NCI-H2227 treated with DMSO at 0.1 percent for 48 hours (cell line): ENCODE measurements around the gene DLGAP1.

ENCODE experiments used
- DNase-seq: peaks from one replicate; lab custom pipeline; 2025; lab: John Stamatoyannopoulos, UW

Gene DLGAP1

DNA sequence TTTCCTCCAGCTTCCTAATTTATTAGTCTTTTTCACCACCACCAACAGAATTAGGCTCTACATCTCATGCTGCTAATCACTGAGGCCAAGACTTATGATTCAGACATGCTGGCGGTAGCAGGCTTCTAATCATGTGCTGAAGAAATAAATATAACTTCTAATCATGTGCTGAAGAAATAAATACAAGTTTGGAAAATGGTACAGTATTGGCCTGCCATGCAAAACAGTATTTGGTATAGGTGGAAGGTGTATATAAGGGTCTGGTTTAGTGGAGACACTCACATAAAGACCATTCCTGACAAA lies 764.4 kb downstream of the DLGAP1 start:
- DNase-seq = no peak

DNA sequence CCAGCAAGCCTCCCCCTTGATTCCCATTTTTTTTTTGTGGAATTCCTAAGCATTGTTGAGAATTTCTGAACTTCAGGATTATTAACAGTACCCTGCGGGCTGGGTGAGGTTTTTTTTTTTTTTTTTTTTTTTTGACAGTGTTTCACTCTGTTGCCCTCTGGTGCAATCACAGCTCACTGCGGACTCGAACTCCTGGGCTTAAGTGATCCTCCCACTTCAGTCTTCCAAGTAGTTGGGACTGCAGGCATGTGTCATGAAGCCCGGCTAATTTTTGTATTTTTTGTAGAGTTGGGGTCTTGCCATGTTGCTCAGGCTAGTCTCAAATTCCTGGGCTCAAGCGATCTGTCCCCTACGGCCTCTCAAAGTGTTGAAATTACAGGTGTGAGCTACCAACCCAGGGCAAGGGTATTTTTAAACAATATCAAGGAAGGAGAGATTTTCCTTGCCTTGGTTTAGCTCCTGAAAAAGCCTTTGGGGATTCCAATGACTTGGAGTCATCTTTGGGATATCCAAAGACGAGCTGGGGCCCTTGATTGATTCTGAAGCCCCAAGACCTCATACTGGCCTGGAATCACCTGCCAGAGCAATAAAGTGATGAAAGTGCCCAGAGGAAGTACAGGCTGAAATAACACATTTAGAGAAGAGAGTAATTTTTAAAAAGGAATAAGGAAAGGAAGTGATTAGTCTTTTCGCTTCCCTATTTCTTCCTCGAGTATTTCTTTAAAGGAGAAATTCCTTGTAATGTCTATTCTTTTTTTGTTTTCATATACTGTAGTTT lies 764.9 kb downstream of the DLGAP1 start:
- DNase-seq = no peak

DNA sequence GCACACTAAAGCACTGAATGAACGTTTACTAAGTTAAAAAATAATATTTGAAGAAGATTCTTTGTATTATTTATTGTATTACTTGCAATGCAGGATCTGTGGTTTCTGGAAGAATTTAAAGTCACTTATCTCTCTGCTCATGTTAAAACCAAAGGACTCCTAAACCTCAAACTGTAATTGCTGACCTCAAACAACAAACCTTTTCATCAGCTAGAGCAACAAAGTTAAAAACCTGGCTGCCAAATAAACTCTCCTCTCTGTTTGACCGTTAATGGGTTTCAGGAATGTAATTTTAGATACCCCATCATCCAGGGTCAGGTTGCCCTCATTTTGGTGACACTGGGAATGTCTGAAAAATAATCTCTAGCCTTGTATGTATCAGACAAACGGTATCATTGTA lies 766.0 kb downstream of the DLGAP1 start:
- no peak for DNase-seq

DNA sequence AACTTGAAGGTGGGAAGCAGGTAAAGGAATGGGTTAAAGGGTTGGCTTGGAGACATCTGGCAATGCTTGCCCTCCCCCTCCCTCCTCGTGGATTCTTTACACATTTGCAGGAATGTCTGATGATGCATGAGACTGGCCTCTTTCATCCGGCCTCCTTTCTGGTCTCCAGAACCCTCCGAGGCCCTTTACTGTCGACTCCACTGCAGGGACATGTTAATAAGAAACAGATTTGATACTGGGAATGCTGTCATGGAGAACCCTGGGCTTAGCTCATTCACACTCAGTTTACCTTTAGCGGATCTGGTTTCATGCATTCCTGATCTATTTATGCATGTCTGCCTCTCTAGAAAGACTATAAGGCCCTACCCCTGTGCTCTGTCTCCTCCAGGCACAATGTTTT lies 766.4 kb downstream of the DLGAP1 start:
- no peak for DNase-seq

DNA sequence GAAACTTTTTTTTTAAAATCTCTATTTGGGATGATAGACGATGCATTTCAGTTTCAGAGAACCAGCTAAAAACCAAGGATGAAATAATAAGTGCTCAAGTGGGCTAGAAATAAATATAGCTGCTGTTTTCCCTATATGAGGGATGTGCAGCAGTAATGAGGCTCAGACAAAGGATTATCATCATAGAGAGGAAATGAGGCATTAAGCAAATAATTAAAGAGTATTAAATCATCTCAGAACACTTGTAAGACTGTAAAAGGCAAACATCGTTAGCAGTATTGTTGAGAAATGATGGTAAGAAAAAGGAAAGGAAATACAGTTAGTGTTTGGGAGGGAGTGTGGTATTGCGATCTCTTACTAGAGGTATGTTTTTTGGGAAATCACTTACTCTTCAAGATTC lies 771.6 kb downstream of the DLGAP1 start:
- DNase-seq = no peak

DNA sequence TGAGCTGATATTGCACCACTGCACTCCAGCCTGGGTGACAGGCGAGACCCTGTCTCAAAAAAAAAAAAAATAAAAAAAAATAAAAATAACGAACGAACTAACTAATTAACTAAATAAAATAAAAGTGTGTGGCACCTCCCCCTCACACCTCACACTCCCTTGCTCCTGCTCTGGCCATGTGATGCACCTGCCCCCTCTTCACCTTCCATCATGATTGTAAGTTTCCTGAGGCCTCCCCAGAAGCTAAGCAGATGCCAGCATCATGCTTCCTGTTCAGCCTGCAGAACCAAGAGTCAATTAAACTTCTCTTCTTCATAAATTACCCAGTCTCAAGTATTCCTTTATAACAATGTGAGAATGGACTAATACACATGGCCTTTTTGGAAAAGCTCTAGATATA lies 773.0 kb downstream of the DLGAP1 start:
- DNase-seq = no peak

DNA sequence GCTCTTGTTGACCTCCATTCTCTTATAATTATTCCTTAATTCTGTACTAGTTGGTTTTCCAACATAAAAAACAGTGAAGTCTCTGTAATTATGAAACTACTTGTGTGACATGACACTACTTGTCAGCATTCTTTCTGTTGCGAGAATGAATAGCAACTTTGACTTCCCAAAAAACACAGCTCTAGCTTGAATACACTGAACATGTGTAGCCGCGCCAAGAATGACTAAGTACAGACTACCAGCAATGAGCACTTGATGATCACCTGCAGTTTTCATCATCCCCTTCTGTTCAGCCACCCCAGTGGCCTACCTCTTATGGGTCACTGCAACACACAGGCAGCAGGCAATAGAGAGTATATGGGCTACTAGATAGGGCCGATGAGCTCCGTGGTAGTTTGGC lies 775.9 kb downstream of the DLGAP1 start:
- no peak for DNase-seq

DNA sequence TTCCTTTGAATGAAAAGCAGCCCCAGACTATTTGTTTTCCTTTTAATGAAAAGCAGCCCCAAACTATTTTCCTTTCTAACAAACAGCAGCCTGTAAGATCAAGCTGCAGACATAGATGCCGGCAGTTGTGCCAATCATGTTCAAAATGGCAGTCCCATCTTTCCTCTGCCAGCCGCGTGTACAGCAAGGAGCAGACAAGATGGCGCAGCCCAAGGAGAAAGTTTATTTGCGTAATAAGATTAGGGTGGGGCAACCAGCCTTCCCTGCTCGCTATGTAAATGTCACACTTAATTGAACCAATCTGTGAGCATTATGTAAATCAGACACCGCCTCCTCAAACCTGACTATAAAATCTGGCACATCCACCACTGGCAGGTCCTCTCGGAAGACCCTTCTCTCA lies 779.1 kb downstream of the DLGAP1 start:
- no peak for DNase-seq

DNA sequence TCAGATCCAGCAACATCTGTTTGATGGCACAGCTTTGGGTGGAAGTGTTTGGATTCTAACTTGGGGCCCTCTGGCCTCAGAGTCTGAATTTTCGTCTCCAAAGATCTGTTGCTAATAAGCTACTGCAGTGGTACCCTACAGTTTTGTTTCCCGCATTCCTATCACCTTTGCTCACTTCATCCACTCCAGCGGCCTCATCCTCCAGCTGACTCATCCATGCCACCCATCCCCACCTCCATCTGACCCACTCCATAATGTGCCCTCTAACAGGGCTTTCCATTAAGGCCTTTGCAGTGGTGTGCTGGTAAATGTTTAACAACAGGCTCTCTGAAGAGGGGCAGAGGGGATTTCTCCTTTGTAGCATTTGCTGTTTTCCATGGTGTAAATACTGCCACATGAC lies 779.7 kb downstream of the DLGAP1 start:
- DNase-seq = no peak

DNA sequence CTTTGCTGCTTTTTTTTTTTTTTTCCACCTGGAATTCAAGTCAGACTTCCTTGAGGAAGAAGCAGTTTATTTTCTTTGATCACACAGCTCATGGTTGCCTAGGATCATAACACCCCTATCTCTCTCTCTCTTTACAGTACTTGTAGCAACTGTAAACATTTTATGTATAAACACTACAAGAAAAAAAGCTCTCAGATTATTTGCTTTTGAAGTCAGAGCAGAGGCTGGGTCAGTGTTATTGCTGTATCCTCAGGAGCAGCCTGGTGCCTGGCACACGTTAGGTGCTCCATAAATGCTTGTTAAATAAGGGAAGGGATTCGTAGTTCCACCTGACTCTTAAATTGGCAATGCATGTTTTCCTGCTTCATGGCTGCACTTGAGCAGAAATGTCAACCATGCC lies 783.9 kb downstream of the DLGAP1 start:
- no peak for DNase-seq

DNA sequence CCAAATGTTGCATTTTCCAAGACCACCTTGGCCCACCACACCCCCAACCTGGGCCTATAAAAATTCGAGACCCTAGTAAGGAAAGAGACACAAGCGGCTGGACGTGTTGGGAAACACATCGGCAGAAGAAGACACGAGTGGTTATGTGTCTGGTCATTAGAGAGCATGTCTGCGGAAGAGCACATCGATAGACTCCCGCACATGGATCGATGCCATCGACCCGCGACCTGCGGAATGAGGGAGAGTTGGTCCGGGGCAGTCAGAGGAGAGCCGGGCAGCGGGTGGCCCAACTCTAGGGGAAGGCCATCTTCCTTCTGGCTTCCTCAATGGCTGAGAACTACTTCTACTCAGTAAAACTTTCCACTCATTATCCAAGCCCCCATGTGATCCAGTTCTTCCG lies 785.7 kb downstream of the DLGAP1 start:
- DNase-seq = no peak

DNA sequence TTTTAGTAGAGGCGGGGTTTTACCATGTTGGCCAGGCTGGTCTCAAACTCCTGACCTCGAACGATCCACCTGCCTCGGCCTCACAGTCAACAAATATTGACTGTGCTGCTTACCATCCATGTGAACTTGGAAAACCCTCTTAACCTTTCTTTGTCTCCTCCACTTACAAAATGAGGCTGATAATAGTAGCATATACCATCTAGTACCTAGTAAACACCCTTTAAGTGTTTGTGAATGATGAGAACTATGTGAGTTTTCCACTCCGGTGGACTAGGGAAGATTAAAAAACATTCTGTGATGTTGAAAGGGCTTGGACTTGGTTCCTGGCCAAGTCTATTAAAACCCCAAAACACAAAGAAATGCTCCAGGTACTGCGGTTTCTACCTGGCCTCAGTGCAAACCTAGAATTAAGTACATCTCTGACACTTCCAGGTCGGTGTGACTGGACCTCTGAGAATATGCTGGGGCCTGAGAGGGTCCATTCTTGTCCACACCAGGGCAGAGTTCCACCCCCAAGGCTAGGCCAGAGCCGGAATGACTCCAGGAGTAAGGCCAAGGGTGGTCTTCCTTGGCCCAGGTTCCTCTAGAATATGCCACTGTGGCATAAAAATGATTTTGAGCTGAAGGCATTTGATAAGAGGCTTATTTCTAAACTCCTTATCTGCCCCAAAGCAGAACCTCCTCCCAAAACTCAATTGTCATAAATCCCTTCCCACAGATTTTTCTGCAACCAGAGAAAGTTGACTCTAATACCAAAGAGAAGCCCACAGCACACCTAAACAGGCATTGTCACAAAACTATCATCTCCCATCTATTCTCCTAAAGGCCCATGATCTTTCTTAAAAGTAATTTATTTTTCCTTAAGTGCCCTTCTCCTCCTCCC lies 787.6 kb downstream of the DLGAP1 start:
- no peak for DNase-seq

DNA sequence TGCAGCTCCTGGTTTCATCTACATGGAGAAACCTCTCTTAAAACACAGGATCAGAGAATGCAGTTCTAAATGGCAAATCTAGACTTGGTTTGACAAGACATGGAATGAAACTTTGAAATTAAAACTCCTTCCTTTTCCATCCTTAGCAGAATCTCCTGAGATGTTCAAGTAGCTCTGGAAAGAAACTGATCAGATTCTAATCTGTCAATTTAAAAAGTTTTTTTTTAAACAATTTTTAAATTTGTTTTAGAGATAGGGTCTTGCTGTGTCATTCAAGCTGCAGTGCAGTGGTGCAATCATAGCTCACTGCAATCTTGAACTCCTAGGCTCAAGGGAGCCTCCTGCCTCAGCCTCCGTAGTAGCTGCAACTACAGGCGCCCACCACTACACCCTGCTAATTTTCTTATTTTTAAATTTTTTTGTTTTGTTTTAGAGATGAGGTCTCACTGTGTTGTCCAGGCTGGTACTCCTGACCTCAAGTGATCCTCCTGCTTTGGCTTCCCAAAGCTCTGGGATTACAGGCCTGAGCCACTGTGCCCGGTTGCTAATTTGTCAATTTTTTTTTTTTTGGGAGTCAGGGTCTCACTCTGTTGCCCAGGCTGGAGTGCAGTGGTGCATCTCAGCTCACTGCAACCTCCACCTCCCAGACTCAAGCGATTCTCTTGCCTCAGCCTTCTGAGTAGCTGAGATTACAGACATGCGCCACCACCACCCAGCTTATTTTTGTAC lies 788.4 kb downstream of the DLGAP1 start:
- no peak for DNase-seq

DNA sequence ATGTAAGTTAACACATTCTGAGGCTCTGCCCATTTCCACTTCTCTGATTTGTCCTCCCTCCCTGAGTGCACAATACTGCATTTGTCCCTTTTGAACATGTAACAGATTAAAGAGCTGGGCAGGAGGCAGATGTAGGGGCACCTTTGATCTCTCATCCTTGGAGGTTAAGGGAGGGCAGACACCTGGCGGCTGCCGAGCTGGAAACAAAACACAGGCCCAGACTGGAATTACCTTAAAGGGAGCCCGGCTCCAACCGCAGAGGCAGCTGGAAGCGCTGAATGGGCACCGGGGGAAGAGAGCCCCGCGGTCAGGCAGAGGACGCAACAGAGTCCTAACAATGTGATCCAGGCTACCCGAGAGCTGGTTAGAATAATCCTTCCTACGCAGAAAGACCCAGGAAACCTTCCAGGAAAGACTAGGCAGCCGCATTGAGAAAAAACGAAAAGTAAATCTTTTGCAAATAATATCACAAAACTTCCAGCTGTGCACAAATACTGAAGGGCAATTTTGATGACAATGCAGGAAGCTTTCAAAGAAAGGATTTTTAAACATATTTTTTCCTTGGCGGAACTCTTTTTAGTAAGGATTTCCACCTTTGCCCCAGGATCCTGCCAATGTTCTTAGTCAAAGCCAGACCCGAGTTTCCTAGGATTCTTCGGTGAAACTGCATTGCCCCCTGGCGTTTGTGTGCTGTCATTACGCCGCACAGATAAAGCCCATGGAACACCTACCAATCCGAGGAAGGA lies 789.2 kb downstream of the DLGAP1 start:
- peak; percentile 70 for DNase-seq

DNA sequence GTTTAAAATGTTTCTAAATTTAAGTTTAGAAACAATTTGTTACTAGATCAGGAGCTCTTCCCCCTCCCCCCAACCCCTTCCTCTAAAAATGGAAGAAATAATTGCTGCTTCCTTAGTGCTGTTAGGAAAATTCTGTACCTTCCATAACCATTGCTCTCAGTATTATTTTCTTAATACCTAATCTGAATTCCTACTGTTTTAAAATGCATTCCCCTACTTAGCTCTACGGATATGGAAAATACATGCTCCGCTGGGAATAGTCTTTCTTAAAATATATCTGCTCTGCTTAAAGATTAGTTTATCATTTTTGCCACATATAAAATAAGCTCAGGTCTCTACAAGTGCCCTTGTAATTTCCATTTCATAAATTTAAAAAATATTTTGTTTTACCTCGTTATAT lies 789.9 kb downstream of the DLGAP1 start:
- no peak for DNase-seq

DNA sequence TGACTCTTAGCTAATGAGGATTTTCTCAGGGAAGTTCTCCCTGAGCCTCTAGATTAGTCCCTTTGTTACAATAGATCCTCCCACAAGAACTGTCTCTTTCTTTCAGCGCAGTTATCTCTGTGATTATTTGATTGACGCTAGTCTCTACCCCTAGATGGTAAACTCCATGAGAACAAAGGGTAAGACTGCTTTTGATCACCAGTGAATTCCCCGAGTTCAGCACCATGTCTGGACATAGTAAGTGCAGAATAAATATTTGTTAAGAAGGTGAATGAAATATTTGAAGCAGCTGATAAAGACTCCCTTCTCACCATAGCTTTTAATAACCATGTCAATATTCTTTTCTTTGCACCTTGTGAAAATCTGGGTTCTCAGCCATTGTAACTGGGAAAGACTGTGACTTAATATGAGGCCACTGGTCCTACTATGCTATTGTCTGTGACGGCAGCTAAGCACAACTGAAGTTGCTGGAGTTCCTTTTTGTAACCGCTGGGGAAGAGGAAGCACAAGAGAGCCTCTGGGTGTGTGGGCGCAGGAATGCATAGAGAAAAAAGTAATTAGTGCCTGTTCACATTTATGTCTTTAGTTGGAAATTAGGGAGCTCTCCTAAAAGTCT lies 790.4 kb downstream of the DLGAP1 start:
- no peak for DNase-seq

DNA sequence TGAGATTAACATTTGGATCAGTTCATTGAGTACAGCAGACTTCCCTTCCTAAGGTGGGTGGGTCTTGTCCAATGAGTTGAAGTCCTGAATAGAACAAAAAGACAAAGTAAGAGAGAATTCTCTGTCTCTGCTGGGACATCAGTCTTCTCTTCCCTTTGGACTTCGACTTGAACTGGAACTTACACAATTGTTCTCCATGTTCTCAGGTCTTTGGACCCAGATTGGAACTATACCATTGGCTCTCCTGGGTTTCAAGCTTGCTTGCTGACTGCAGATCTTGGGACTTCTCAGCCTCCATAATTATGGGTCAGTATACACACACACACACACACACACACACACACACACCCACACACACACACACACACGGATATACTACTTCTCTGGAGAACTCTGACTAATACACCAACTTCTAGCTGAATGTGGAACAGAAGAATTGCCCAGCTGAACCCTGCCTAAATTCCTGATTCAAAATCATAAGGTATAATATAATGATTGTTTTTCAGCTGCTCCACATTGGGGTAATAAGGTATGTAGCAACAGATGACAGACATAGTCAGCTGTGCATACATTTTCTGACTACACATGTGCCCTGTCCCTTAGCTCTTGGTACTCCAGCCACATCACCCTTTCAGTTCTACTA lies 791.1 kb downstream of the DLGAP1 start:
- DNase-seq = no peak

DNA sequence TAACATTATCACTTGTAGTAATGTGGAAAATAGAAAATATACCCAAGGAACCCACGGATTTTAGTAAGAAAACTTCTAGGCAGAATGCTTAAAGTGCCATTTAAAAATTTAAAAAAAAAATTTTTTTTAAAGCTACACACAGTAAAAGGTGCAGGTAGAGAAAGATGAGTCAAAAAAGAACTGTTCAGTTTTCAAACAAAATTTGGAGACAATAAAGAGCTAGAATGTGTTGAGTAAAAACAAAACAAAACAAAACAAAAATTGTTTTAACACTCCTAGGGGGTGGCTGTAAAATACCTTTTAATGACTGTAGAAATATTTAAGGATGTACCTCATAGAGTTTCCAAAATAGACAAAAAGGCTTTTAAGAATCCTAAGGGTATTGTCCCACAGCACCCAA lies 793.1 kb downstream of the DLGAP1 start:
- DNase-seq = no peak

DNA sequence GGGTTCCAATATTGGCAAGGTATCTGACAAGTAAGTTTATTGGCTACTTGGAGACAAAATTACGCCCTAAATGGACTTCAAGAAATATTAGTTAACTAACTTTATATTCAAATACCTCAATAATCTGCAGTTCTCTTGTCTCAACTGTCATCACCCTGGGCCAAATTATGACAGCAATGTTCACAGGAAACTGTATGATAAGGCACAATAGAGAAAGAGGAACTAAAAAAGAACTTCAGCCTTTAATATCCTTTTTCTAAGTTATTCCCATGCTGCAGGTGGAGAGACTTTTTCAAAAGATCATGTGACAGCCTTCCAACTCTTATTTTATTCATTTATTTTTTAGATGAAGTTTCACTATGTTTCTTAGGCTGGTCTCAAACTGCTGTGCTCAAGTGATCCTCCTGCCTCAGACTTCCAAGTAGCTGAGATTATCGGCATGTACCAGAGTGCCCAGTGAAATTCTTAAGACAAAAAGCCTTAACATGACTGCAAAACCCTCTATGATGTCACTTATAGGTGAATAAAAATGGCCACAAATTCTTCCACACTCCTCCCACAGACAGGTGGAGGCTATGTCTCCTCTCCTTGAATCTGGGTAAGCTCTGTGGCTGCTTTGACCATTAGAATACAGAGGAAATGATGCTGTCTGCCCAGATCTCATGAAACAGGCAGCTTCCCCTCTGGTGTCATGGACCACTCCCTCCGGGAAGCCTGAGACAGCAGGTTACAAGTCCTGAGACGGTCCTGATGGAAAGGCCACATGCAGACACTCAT lies 794.2 kb downstream of the DLGAP1 start:
- no peak for DNase-seq

DNA sequence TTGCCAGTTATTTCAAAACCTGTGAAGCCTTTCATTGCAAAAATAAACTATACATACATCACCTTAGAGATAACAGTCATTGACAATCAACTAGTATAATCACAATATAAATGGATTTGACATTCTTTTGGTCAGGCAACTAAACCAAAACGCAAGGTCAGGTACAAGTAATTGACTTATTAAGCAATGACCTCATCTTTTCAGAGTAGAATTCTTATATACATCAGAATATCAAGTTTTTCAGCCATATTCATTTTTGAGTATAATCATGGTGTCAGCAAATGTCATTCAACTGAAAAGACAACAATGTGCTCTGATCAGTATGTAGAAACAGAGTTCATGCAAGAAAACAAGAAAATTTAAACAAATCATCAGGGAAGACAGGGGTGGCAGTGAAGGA lies 796.6 kb downstream of the DLGAP1 start:
- no peak for DNase-seq
